Posterior vena cava (tissue), 2 donors: Measurements from ENCODE around the gene ABHD5. TPM values are rescaled to one million over a fixed set of nuclear protein-coding genes. Genes with fewer than 3 reads are reported as not detected.
"Not testable (repeated sequence)": the region's sequence is repeated elsewhere in the genome, so short reads cannot be mapped to it uniquely, and the experiment has no call there.

Experiments
- DNase-seq: peaks from one replicate; pipeline ENCODE4 v3.0.0-alpha.2; 2020; ENCODE audit warnings: low spot score
- intact Hi-C, 2 donors: fragments of 100-400 bp; cut with DNase I; formaldehyde crosslinking; loops; one replicate each; pipeline versions ENCODE4 v1.14.1 to v1.14.2; 2022 to 2023
- long read RNA-seq, 2 donors: library from polyadenylated mRNA; unstranded; transcript quantifications; one replicate each; pipeline ENCODE4 v2.0.0, GENCODE V29; 2020 to 2021
- total RNA-seq, 2 donors: library from RNA; stranded (reverse); fragmentation: NEBNext Ultra II Directional; extraction: Animal tissue kit (Norgen Biotek cat#: 25700); gene quantifications; one replicate each; pipeline ENCODE4 v1.2.1, GENCODE V29; 2021
- donor health status: DM: yes; HTN: yes; CAD: no.
- donor health status: DM: yes; HTN: yes; CAD: no.

ABHD5 gene
- 10 to 100 TPM; 19.8 to 32.9 TPM for total RNA-seq
- long read RNA-seq, donor 1, full-length matches to known transcripts: 5 of 6 reads
- long read RNA-seq, donor 1, partial matches to known transcripts: 0 of 6 reads
- long read RNA-seq, donor 1, other reads (novel, unspliced or antisense): 1 of 6 reads
- long read RNA-seq, donor 2, full-length matches to known transcripts: 26 of 37 reads
- long read RNA-seq, donor 2, partial matches to known transcripts: 3 of 37 reads
- long read RNA-seq, donor 2, other reads (novel, unspliced or antisense): 8 of 37 reads

GRCh38 chr3:43690400-43691119 is at the start of gene ABHD5:
TSS of gene ABHD5 (plus strand) at chr3:43690938. CDS start at chr3:43690993, 55 bp downstream.
- DNase-seq: peak; percentile 97
- intact Hi-C loops: no loop called here

GRCh38 chr3:43641306-43642114 is 49.2 kb upstream of the ABHD5 start:
- intact Hi-C loops: no loop called here
- DNase-seq: no peak

GRCh38 chr3:43644443-43644842 is 46.3 kb upstream of the ABHD5 start:
- intact Hi-C loops: no loop called here
- no peak for DNase-seq

GRCh38 chr3:43647331-43648166 is 43.2 kb upstream of the ABHD5 start:
- intact Hi-C loops: no loop called here
- no peak for DNase-seq

- DNase-seq: no peak
- intact Hi-C loops: no loop called here
Measured at GRCh38 chr3:43648957-43649356, 41.8 kb upstream of the ABHD5 start.

- DNase-seq: no peak
- intact Hi-C loops: no loop called here
Measured at GRCh38 chr3:43649365-43649968, 41.3 kb upstream of the ABHD5 start.

GRCh38 chr3:43650345-43650744 is 40.4 kb upstream of the ABHD5 start:
- intact Hi-C loops: no loop called here

GRCh38 chr3:43656390-43656789 is 34.3 kb upstream of the ABHD5 start:
- intact Hi-C loops, DNase-seq: not testable (repeated sequence)

More at GRCh38 chr3:43650345-43650744, 40.4 kb upstream of the ABHD5 start:
- DNase-seq: no peak

GRCh38 chr3:43659250-43659880 is 31.4 kb upstream of the ABHD5 start:
- intact Hi-C loops: no loop called here
- no peak for DNase-seq

GRCh38 chr3:43661376-43661775 is 29.4 kb upstream of the ABHD5 start:
- DNase-seq, intact Hi-C loops: not testable (repeated sequence)

GRCh38 chr3:43665011-43665410 is 25.7 kb upstream of the ABHD5 start:
- intact Hi-C loops, DNase-seq: not testable (repeated sequence)

GRCh38 chr3:43670635-43671522 is 19.9 kb upstream of the ABHD5 start:
- intact Hi-C loops: no loop called here
- no peak for DNase-seq

- no peak for DNase-seq
- intact Hi-C loops: no loop called here
Measured at GRCh38 chr3:43674345-43675085, 16.2 kb upstream of the ABHD5 start.

- intact Hi-C loops: no loop called here
- no peak for DNase-seq
Measured at GRCh38 chr3:43675593-43675992, 15.1 kb upstream of the ABHD5 start.

GRCh38 chr3:43676441-43676840 is 14.3 kb upstream of the ABHD5 start:
- intact Hi-C loops: no loop called here
- no peak for DNase-seq

- DNase-seq, intact Hi-C loops: not testable (repeated sequence)
Measured at GRCh38 chr3:43678375-43678774, 12.4 kb upstream of the ABHD5 start.
